Activated naive CD4-positive, alpha-beta T cell treated with anti-CD3 and anti-CD28 coated beads, Interleukin-2, amount 10 ng/mL, durations not matched to agents 7 days and 5 days (primary cell): ENCODE data around the gene PKD1.
A peak's percentile ranks its signal among the peaks of the same experiment; 100 is the strongest.

Experiments used
- CTCF ChIA-PET: fragments of 350-600 bp; sonication (Branson Sonifier 250); formaldehyde crosslinking; loops from one replicate; lab custom pipeline; 2021; ENCODE audit warnings: antibody characterized with exemption; lab: Charles Lee
- DNase-seq: peaks from one replicate; pipeline ENCODE4 v3.0.0-alpha.2; 2020
- H3K27ac Mint-ChIP-seq: one replicate; pipeline ENCODE4 v1.8.0; 2021; ENCODE audit warnings: mild to moderate bottlenecking, moderate library complexity, mixed read lengths
- H3K27me3 Mint-ChIP-seq: one replicate; pipeline ENCODE4 v1.8.0; 2021; ENCODE audit warnings: mild to moderate bottlenecking, mixed read lengths
- H3K36me3 Mint-ChIP-seq: one replicate; pipeline ENCODE4 v1.8.0; 2021; ENCODE audit warnings: mixed read lengths
- H3K4me1 Mint-ChIP-seq: one replicate; pipeline ENCODE4 v1.8.0; 2021; ENCODE audit warnings: mixed read lengths
- H3K4me3 Mint-ChIP-seq: one replicate; pipeline ENCODE4 v1.8.0; 2021; ENCODE audit warnings: mild to moderate bottlenecking, moderate library complexity, mixed read lengths
- H3K9me3 Mint-ChIP-seq: one replicate; pipeline ENCODE4 v1.8.0; 2021; ENCODE audit warnings: mixed read lengths

The PKD1 gene

DNA sequence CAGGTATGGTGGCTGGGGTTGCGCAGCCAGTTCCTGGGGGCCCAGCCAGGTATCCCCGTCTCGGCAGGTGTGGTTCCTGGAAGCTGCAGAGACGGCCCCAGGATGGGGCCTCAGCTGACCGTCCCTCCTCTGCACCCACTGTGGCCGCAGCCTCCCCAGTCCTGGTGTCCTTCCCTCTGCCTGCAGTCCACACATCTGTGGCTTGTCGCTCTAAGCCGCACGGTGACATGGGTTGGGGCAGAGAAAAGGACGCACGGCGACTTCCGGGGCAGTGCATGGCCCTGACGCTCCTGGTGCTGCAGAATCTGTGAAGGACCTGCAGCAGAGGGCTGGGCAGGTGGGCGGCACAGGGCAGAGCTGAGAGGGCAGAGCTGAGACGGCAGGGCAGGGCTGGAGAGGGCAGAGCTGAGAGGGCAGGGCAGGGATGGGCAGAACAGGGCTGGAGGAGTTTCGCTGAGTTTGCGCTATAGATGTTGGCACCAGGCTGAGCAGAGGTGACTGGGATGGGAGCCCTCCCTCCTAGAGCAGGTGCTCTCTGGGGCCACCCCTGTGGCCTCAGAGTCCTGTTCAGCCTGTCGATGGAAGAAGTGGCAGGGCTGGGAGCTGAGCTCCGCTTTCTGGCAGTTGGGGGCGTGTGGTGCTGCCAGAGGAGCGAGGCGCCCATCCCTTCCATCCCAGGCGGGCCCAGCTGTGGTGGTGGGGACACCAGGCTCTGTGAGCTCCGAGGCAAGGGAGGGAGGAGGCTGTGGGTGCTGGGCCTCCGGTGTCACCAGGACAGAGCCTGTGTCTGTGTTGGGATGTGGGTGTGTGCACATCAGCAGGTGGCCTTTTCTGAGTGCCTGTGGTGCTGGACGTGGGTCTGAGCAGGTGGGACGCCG lies 64.9 kb downstream of the PKD1 start:
- DNase-seq = no peak
- CTCF ChIA-PET = no interaction called here
- H3K9me3 Mint-ChIP-seq = no peaks in the 10 kb centered on the region
- H3K27ac Mint-ChIP-seq = peak overlapping the region; percentile 50
- no peak overlapping the region for H3K4me3 Mint-ChIP-seq
- H3K36me3 Mint-ChIP-seq = peaks cover 16% of the 10 kb centered on the region
- no peaks in the 10 kb centered on the region for H3K27me3 Mint-ChIP-seq
- no peaks in the 10 kb centered on the region for H3K4me1 Mint-ChIP-seq

DNA sequence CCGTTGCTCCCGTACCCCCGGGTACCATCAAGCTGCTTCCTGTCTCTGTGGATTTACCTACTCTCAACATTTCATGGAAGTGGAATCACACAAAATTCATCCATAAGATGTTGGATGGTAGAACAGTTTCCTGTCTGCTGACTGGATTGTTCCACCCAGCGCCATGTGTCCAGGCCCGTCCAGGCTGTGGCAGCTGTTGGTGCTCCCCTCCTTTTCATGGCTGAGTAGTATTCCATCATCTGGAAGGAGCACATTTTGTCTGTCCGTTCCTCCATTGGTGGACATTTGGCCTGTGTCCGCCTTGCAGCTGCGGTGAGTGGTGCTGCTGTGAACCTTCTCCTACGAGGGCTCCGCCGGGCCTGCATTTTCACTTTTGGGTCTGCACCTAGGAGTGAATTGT lies 69.6 kb downstream of the PKD1 start:
- Mint-ChIP-seq H3K27me3 (no peaks in the 10 kb centered on the region), H3K36me3 (peaks cover 16% of the 10 kb centered on the region), H3K27ac (no peak overlapping the region), H3K4me3 (no peak overlapping the region), H3K9me3 (no peaks in the 10 kb centered on the region), H3K4me1 (no peaks in the 10 kb centered on the region)
- no peak for DNase-seq
- CTCF ChIA-PET = no interaction called here

DNA sequence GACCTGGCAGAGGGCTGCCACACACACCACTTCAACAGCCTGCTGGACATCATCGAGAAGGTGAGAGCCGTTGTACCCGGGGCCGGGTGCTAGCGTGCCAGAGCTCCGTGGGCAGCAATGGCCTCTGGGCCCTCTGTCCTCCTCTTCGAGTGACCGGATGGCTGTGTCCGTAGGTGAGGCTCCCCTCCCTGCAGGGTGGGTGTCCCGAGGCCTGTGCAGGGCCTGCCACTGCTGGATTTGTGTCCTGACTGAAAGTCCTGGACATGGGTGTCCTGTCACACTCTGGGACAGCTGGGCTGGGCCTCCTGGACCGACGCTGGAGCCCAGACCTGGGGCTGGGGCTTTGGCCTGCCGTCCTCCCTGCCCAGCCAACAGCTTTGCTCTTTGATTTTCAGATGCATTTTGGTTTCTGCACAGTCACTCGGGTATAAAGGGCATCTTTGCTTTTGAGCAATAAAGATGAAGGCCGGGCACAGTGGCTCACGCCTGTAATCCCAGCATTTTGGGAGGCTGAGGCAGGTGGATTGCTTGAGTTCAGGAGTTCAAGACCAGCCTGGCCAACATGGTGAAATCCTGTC lies 71.2 kb downstream of the PKD1 start:
- Mint-ChIP-seq H3K4me1 (no peaks in the 10 kb centered on the region), H3K27ac (no peak overlapping the region), H3K27me3 (no peaks in the 10 kb centered on the region), H3K9me3 (no peaks in the 10 kb centered on the region), H3K36me3 (peaks cover 16% of the 10 kb centered on the region), H3K4me3 (no peak overlapping the region)
- no peak for DNase-seq
- CTCF ChIA-PET = no interaction called here

DNA sequence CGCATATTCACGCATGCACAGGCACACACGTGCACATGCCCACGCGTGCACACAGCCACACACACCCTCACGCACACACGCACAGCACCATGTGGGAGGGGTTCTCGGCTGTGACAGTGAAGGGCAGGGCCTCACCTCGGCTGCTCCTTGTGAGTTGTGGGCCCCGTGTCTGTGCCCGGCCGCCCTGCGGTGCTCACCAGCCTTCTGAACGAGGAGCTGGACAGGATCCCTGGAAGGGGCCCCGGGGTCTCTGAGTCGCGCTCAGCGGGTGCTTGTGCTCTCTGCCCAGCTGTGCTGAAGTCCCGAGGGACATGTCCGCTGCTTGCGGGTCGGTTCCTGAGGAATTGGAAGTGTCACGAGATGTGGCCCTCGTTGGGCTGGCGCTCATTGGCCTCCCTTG lies 71.8 kb downstream of the PKD1 start:
- no peak overlapping the region for H3K4me3 Mint-ChIP-seq
- no peaks in the 10 kb centered on the region for H3K27me3 Mint-ChIP-seq
- CTCF ChIA-PET = no interaction called here
- no peak for DNase-seq
- H3K27ac Mint-ChIP-seq = no peak overlapping the region
- peaks cover 14% of the 10 kb centered on the region for H3K36me3 Mint-ChIP-seq
- no peaks in the 10 kb centered on the region for H3K9me3 Mint-ChIP-seq
- H3K4me1 Mint-ChIP-seq = no peaks in the 10 kb centered on the region

DNA sequence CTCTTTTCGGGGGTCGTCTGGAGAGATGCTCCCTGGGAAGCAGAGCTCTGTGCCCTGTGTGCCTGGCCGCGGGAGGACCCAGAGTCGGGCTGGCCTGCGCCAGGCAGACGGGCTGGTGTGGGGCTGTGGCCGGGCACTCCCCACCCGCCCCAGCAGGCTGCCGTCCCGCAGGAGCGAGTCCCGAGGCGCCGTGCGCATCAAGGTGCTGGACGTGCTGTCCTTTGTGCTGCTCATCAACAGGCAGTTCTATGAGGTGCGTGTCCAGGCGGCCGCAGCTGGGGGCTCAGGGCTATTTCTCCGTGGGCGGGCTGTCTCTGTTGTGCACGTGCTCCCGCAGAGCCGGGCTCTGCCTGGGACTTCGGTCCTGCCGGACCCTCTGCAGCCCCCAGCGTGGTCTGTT lies 72.9 kb downstream of the PKD1 start:
- no peak overlapping the region for H3K27ac Mint-ChIP-seq
- H3K36me3 Mint-ChIP-seq = peaks cover 13% of the 10 kb centered on the region
- no peaks in the 10 kb centered on the region for H3K9me3 Mint-ChIP-seq
- H3K4me3 Mint-ChIP-seq = no peak overlapping the region
- no peaks in the 10 kb centered on the region for H3K4me1 Mint-ChIP-seq
- no peaks in the 10 kb centered on the region for H3K27me3 Mint-ChIP-seq
- DNase-seq = no peak
- CTCF ChIA-PET = no interaction called here

DNA sequence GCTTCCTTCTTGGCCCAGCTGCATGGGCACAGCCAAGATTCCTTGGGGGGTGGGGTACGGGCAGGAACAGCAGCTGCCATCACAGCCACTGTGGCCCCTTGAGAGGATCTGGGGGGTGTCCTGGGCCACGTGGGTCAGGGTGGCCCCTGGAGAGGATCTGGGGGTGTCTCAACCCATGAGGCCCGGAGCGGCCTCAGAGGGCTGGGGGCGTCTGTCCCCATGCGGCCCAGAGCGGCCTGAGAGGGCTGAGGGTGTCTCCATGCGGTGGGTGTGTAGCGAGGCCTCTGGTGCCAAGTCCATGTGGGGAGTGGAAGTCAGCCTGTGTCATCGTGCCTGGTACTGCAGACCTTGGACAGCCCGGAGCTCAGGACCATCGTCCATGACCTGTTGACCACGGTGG lies 74.2 kb downstream of the PKD1 start:
- Mint-ChIP-seq H3K4me1 (no peaks in the 10 kb centered on the region), H3K27ac (no peak overlapping the region), H3K27me3 (no peaks in the 10 kb centered on the region), H3K4me3 (no peak overlapping the region), H3K36me3 (peaks cover 14% of the 10 kb centered on the region), H3K9me3 (no peaks in the 10 kb centered on the region)
- CTCF ChIA-PET = no interaction called here
- no peak for DNase-seq

DNA sequence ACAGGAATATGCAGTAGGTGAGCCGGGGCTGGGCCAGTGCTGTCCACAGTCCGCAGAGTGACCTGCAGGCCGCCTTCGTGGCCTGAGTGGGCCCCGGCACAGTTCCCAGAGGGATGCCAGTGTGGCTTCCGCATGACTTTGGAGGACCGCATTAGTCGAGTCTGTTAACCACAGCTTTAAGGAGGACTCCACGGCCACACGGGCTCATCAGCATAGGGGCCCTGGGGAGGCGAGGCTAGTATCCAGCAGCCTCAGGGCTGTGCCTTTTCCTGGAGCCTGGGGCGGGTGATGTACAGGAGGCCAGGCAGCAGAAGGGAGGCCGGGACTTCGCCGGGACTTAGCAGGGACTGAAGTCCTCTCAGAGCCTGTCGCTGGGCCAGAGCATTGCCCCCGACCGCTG lies 74.7 kb downstream of the PKD1 start:
- CTCF ChIA-PET = no interaction called here
- Mint-ChIP-seq H3K9me3 (no peaks in the 10 kb centered on the region), H3K36me3 (peaks cover 10% of the 10 kb centered on the region), H3K27me3 (no peaks in the 10 kb centered on the region), H3K4me3 (no peak overlapping the region), H3K27ac (no peak overlapping the region), H3K4me1 (no peaks in the 10 kb centered on the region)
- DNase-seq = no peak

DNA sequence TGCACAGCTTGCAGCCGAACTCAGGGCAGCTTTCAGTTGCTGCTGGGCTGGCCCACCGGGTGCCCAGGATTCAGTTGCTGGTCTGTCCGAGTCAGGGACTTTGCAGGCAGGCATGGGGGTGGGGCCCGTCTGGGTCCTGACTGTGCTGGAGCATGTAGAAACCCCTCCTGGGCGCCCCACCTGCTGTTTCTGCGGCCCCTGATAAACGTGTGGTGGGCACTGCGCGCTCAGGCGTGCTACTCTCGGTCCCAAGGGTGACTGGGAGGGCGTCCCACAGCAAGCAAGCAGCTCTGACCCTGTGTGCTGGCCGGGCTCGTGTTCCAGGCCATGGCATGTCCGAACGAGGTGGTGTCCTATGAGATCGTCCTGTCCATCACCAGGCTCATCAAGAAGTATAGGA lies 75.4 kb downstream of the PKD1 start:
- H3K36me3 Mint-ChIP-seq = peaks cover 6% of the 10 kb centered on the region
- H3K27me3 Mint-ChIP-seq = no peaks in the 10 kb centered on the region
- no peak for DNase-seq
- H3K27ac Mint-ChIP-seq = no peak overlapping the region
- CTCF ChIA-PET = no interaction called here
- H3K4me3 Mint-ChIP-seq = no peak overlapping the region
- H3K4me1 Mint-ChIP-seq = no peaks in the 10 kb centered on the region
- no peaks in the 10 kb centered on the region for H3K9me3 Mint-ChIP-seq

DNA sequence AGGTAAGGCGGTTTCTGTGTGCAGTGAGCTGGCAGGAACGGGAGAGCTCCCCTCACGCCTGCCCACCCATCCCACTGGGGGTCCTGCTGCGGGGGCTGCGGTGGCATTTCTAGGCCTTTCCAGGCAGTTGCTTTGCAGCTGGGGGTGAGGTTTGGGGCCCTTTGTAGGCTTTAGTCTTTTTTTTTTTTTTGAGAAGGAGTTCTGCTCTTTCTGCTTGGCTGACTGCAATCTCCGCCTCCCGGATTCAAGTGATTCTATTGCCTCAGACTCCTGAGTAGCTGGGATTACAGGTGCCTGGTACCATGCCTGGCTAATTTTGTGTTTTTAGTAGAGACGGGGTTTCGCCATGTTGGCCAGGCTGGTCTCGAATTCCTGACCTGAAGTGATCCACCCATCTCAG lies 76.8 kb downstream of the PKD1 start:
- Mint-ChIP-seq H3K36me3 (peaks cover 6% of the 10 kb centered on the region), H3K9me3 (no peaks in the 10 kb centered on the region), H3K4me1 (no peaks in the 10 kb centered on the region), H3K27me3 (no peaks in the 10 kb centered on the region), H3K4me3 (no peak overlapping the region), H3K27ac (no peak overlapping the region)
- no peak for DNase-seq
- CTCF ChIA-PET = interaction anchor here (0.6 kb wide), 1 partner anchor 34 kb away, joined by 3 read pairs; no protein-coding TSS in a partner anchor

DNA sequence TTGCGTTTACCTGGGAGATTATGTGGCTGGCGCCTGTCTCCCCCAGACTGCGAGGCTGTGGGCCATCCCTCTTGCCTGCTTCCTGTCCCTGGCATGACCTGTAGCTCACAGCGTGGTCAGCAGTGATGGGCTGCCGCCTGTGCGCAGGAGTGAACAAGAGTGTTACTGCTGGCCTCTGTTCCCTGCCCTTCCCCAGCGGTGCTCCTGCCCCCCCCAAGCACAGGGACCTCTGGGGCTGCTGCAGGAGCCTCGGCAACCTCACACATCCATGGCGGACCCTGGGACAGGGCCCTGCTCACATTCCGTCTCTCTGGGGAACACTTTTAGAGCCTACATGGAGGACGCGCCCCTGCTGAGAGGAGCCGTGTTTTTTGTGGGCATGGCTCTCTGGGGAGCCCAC lies 77.3 kb downstream of the PKD1 start:
- DNase-seq = no peak
- CTCF ChIA-PET = interaction anchor here (0.6 kb wide), 1 partner anchor 34 kb away, joined by 3 read pairs; no protein-coding TSS in a partner anchor
- Mint-ChIP-seq H3K27ac (no peak overlapping the region), H3K4me3 (no peak overlapping the region), H3K36me3 (peaks cover 3% of the 10 kb centered on the region), H3K9me3 (no peaks in the 10 kb centered on the region), H3K4me1 (no peaks in the 10 kb centered on the region), H3K27me3 (no peaks in the 10 kb centered on the region)

DNA sequence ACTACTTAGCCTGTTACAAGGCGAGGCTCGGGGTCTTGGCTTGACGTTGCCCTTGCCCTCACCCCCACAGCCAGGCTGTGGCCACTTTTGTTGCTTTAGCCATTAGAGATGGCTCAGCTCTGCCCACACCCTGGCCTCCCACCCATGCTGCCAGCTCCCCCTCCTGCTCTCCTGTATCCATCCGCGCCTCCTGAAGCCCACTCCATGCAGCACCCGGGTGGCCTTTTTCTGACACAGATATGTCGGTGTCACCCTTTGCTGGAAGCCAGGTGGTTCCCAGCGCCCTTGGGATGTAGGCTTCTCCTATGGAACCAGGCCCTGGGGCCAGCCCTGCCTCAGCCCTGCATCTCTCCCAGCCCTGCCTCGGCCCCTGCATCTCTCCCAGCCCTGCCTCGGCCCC lies 78.3 kb downstream of the PKD1 start:
- H3K27me3 Mint-ChIP-seq = no peaks in the 10 kb centered on the region
- CTCF ChIA-PET = no interaction called here
- H3K4me3 Mint-ChIP-seq = no peak overlapping the region
- no peaks in the 10 kb centered on the region for H3K4me1 Mint-ChIP-seq
- DNase-seq = no peak
- H3K9me3 Mint-ChIP-seq = no peaks in the 10 kb centered on the region
- peaks cover 2% of the 10 kb centered on the region for H3K36me3 Mint-ChIP-seq
- no peak overlapping the region for H3K27ac Mint-ChIP-seq

DNA sequence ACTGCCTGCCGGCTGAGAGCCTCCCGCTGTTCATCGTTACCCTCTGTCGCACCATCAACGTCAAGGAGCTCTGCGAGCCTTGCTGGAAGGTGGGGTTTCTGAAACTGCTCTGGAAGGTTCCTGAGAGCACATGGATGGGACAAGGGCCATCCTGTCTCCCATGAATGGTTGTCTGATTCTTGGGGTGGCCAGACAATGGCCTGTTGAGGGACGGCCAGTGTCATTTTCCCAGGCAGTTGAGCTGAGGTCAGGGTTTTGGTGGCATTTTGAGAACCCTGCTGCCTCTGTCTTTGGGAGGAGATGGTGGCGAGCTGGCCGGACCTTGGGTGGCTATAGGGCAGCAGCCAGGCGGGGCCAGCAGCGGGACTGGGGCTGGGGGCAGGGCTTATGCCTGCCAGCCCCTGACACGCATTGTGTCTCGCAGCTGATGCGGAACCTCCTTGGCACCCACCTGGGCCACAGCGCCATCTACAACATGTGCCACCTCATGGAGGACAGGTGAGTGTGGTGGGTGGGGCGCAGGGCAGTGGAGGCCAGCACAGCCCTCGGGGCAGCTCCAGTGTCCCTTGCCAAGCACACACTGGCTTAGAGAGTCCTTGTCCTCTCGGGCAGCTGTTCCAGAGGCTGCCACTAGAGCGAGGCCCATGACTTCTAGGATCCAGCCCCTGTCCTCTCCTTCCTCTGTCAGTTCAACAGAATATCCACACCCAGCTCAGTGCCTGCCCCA lies 78.9 kb downstream of the PKD1 start:
- H3K27me3 Mint-ChIP-seq = no peaks in the 10 kb centered on the region
- no peak overlapping the region for H3K27ac Mint-ChIP-seq
- H3K4me1 Mint-ChIP-seq = no peaks in the 10 kb centered on the region
- no peaks in the 10 kb centered on the region for H3K9me3 Mint-ChIP-seq
- peaks cover 2% of the 10 kb centered on the region for H3K36me3 Mint-ChIP-seq
- no peak overlapping the region for H3K4me3 Mint-ChIP-seq
- CTCF ChIA-PET = no interaction called here
- DNase-seq = no peak

DNA sequence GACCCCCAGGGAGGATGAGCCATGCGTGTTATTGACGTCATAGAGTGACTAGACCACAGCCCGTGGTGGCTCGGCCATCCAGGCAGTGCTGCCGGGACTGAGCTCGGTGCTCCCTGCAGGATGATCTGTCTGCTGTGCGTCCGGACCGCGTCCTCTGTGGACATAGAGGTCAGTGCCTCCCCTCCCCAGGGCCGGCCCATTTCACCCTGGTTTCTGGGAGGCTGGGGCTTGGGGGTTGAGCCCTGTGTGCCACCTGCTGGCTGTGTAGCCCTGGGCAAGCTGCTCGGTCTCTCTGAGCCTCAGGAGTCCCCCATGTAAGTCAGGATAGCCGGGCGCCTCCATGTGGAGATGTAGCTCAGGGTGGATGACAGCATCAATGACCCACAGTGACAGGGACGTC lies 79.6 kb downstream of the PKD1 start:
- DNase-seq = no peak
- CTCF ChIA-PET = no interaction called here
- Mint-ChIP-seq H3K9me3 (no peaks in the 10 kb centered on the region), H3K27me3 (no peaks in the 10 kb centered on the region), H3K4me3 (no peak overlapping the region), H3K4me1 (no peaks in the 10 kb centered on the region), H3K36me3 (peaks cover 9% of the 10 kb centered on the region), H3K27ac (no peak overlapping the region)

DNA sequence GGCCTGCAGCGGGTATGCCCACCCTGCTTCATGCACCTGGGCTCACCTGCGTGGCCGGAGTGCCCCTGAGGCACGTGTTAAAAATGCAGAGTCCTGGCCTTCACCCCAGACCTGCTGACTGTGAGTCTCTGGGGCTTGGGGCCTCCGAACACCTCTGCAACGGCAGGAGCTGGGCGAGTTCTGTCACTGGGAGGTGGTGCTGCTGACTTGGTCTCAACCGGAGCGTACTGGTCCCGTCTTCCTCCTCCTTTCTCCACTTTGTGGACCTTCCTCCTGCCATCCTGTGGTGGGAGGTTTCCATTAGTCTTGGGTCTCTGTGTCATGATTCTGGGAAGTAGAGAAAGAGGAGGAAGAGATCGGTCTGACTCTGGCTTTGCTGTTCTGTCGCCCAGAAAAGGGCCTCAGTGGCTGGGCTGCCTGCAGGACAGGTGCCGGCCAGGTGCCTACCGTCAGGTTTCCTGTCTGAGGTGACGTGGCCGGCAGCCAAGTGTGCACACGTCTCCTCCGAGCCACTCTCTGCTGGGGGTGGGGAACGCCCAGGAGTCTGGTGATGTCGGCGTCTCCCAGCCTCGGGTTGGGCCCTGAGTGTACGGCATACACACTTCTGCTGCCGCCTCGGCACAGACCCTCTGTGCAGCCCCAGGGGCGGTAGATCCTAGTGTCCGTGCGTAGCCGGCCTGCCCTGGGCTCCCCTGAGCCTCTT lies 81.0 kb downstream of the PKD1 start:
- H3K9me3 Mint-ChIP-seq = no peaks in the 10 kb centered on the region
- H3K27me3 Mint-ChIP-seq = no peaks in the 10 kb centered on the region
- no peak for DNase-seq
- H3K36me3 Mint-ChIP-seq = peaks cover 13% of the 10 kb centered on the region
- H3K4me3 Mint-ChIP-seq = no peak overlapping the region
- CTCF ChIA-PET = no interaction called here
- H3K27ac Mint-ChIP-seq = no peak overlapping the region
- H3K4me1 Mint-ChIP-seq = no peaks in the 10 kb centered on the region
